ENCODE results near the gene FRAS1.
"Not testable (repeated sequence)": the region's sequence is repeated elsewhere in the genome, so short reads cannot be mapped to it uniquely, and the experiment has no call there.

Gene FRAS1, protein sequence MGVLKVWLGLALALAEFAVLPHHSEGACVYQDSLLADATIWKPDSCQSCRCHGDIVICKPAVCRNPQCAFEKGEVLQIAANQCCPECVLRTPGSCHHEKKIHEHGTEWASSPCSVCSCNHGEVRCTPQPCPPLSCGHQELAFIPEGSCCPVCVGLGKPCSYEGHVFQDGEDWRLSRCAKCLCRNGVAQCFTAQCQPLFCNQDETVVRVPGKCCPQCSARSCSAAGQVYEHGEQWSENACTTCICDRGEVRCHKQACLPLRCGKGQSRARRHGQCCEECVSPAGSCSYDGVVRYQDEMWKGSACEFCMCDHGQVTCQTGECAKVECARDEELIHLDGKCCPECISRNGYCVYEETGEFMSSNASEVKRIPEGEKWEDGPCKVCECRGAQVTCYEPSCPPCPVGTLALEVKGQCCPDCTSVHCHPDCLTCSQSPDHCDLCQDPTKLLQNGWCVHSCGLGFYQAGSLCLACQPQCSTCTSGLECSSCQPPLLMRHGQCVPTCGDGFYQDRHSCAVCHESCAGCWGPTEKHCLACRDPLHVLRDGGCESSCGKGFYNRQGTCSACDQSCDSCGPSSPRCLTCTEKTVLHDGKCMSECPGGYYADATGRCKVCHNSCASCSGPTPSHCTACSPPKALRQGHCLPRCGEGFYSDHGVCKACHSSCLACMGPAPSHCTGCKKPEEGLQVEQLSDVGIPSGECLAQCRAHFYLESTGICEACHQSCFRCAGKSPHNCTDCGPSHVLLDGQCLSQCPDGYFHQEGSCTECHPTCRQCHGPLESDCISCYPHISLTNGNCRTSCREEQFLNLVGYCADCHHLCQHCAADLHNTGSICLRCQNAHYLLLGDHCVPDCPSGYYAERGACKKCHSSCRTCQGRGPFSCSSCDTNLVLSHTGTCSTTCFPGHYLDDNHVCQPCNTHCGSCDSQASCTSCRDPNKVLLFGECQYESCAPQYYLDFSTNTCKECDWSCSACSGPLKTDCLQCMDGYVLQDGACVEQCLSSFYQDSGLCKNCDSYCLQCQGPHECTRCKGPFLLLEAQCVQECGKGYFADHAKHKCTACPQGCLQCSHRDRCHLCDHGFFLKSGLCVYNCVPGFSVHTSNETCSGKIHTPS (N-terminal part only)

DNA sequence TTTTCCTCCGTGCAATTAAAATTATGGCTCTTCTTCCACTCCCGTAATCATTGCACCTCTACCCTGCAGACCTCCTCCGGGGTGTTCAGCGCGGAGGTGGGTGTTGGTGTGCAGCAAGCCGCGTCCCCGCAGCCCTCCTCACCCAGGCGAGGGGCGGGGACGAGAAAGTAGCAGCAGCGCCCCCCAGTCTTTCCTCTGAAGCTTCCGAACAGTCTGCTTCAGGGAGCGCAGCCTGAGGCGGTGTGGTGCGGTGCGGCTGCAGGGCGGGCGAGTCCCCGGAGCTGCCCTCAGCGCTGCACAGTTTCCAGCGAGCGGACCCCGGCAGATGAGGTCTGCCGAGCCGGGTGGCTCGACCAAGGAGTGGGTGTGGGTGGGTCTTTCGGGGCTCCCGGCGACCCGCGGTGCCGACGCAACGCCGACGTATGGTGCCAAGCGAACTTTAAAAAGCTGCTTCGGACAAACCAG is at the start of gene FRAS1:
Gene FRAS1 (plus strand): TSS at position 189 of the 465 bp plus-strand sequence. CDS start 687 bp downstream, outside the sequence.
- DNase-seq (ENCODE audit: low read depth) = no peak

DNA sequence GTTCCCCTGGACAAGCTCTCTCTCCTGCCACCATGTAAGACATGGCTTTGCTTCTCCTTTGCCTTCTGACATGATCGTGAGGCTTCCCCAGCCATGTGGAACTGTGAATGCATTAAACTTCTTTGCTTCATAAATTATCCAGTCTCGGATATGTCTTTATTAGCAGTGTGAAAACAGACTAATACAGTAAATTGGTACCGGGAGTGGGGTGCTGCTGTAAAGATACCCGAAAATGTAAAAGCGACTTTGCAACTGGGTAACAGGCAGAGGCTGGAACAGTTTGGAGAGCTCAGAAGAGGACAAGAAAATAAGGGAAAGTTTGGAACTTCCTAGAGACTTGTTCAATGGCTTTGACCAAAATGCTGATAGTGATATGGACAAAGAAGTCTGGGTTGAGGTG is 46.1 kb upstream of the FRAS1 start:
- not testable (repeated sequence) for DNase-seq (ENCODE audit: low read depth)

DNA sequence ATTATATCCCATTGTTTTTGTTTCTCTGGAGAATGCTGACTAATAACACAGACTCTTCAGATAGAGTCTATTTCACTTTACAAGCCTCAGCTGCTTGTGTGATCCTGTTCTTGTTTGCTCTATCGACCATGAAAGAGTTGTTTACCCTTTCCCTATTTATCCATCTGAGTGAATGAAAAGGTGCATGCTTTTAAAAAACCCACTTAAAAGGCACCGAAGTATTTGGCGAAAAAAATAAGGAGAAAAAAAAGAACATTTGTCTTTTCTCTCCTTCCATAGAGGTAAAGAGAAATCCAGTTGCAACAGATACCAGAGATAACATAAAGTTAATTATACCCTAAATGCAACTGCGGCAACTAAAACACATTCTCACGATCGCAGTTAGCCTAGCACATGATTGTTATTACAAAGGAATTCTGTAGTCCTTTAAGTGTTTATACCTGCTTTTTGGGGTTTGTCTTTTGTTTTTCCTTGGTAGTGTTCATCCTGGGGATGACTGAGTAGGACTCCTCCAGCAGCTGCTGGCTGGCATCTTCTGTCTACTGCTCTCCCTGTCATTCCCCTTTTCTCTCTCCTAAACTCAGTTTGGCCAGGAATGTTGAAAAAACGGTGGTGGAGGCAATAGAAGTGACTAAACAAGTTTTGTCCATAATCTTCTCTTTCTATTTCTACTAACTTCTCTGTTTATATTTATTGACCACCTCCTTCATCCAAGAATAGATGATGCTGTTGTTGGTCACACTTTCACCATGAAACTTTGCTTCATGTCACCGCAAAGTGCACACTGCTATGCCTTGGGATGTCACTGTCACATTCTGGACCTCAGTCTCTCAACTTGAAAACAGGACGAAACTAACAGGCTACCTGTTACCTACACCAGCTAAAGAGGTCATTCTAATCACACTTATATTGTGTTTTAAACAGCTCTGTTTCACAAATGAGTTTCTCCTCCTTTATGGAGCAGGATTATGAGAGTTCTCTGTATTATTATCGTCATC is 41.9 kb upstream of the FRAS1 start:
- no peak for DNase-seq (ENCODE audit: low read depth)

DNA sequence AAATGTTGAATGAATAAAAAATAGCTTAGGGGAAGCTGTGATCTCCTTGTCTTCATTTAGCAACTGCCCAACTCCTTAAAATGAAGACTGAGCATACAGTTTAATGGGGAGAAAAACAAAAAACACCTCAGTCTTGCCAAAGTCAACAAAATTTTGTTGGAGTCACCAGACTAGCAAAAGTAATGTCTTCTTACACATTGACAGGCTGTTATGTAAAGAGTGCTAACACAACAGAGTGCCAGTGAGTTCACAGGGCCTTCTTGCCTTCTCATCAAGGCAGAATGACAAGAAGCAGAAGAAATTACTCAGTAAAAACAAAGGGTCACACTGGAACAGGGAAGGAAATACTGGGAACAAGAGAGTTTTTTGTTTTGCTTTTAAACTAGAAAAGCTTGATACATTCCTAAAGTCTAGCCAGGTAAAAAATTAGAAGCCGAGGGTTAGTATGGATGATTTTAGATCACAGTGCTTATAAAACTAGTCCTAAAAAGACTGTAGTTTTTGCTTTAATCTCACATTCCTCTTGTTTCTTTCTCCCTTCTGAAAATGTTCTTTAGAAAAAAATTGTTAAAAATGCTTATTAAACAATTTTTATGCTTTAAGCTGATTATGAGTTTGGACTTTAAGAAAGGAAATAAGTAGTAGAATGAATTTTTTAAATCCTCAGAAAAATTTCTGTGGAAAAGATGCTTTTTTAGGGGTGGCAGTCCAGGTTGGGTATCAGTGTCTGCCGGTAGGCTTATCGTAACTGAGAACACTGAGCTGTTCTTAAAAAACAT is 38.7 kb upstream of the FRAS1 start:
- DNase-seq (ENCODE audit: low read depth) = no peak

DNA sequence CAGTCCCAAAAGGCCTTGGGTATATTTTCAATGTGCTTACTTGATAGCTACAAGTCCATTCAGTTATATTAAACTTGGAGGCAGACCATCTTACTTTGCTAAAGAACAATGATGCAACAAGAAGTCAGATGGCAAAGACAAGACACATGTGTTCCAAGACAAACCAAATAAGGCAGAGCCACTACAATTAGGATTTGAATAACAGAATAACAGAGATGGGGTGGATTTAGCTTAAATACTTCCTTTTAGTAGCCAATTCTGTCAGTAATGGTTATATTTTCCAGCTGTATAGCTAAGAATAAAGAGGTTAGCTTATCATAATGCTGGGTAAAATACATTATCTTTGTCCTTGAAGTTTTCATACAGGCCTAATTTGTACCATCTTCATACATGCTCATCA is 37.7 kb upstream of the FRAS1 start:
- DNase-seq (ENCODE audit: low read depth) = no peak

DNA sequence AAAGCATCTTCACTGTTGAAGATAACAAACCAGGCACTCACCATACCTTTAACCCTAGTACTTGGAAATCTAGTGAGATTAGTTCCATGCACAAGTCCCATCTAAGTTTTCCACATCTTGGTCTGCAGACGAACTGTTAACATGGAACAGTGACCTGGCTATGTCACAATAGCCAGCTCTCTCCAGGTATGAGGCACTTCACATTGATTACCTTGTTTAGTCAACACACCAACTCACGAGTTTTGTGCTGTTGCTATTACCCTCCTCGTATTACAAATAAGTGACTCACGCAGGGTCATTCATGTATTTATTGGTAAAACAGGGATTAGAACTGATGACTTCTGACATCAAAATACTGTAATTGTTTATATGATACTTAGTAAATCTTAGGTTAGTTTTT is 36.4 kb upstream of the FRAS1 start:
- no peak for DNase-seq (ENCODE audit: low read depth)

DNA sequence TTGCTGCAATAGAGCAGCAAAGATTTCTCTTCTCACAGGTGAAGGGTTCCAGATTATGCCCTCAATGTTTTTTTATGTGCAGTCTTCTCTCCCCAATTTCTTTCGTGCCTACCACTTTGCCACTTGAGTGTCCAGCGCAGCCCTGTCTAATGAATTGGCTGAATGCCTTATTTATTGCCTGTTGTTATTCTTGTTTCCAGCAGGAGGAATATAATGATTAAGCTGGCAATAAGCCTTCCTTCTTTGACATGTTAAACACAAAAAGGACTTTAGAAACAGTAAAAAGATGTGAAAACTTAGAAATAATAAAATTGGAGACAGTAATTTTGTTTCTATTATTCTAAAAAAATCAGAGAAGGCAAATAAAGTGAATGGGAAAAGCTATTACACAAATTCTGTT is 34.6 kb upstream of the FRAS1 start:
- DNase-seq (ENCODE audit: low read depth) = no peak

DNA sequence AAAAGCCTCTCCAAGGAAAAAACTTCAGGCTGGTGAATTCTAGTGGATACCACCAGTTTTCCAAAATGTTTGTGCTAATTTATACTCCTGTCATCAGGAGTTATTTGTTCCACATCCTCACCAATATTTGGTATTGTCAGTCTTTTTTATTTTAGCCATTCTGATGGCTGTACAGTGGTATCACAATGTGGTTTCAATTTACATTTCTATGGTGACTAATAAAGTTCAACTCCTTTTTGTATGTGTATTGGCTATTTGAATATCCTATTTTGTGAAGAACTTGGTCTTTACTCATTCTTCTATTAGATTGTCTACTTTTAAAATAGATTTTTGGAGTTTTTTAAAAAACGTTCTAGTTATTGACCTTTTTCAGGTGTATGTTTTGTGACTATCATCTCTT is 33.0 kb upstream of the FRAS1 start:
- no peak for DNase-seq (ENCODE audit: low read depth)

DNA sequence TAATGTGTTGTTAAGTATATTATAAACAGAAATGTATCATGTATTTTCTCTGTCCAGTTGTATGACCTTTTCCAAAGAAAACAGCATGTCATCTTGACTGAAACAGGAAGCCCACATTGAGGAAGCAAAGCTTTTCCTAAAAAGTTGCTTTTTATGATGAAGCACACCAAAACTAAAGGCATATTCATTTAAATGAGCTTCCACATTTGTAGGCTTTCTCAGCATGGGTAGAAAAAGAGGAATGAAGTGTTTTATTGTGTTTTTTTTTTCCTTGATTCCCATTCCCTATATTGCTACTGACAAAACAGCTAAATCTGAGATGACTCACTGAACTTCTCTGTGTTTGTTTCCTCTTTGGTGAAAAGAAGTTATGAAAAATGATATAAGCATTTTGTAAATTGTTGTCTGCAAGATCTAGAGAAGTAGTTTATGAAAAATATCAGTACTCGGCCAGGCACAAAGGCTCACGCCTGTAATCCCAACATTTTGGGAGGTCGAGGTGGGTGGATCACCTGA is 32.5 kb upstream of the FRAS1 start:
- no peak for DNase-seq (ENCODE audit: low read depth)

DNA sequence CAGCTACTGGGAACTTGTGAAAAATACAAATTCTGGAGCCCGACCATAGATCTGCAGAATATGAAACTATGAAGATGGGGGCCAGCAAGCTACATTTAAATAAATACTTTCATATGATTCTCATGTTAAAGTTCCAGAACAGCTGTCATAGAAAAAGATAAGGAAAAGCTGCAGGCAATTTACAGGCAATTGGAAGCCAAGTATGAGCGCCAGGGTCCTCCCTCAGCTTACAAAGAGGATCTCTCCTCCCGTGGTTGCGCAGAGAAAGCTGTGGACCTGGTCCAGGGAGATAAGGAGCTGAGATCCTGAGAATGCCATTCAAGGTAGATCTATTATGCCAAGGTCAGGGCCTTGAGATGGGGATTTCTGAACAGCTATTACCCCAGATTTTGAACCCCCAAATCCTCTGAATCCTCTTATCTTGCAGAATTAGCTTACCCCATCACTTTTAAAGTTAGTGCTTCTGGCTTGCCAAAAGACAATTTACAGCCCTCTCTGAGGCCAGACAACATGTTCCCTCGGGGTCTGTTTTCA is 25.6 kb upstream of the FRAS1 start:
- no peak for DNase-seq (ENCODE audit: low read depth)

DNA sequence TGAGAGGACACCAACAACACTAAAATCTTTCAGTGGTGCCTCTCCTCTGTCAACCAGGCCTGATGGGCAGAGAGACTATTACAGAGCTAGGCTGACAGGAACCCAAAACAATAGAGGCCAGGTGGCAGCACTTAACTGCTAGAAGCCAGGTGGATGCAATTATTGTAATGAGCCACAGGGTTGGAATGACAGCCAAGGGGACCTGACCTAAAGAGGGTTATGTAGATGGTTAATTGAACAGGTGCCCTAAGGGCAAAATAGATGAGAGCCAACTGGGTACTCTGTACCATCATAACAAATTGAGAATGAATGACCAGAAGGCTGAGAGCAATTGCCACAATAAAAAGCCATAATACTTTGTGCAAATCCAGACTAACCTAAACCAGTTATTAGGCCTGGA is 24.7 kb upstream of the FRAS1 start:
- DNase-seq (ENCODE audit: low read depth) = no peak

DNA sequence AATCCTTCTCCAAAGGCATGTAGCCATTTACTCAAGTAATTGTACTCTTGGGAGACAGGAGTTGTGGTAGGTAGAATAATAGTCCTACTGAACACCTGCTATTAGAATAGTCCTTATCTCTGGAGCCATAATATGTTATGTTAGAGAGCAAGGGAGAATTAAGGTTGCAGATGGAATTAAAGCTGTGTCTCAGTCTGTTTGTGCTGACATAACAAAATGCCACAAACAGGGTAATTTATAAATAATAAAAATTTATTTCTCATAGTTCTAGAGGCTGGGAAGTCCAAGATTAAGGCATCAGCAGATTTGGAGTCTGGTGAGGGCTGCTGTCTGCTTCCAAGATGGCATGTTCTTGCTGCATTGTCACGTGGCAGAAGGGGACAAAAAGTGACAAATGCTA is 24.2 kb upstream of the FRAS1 start:
- no peak for DNase-seq (ENCODE audit: low read depth)

DNA sequence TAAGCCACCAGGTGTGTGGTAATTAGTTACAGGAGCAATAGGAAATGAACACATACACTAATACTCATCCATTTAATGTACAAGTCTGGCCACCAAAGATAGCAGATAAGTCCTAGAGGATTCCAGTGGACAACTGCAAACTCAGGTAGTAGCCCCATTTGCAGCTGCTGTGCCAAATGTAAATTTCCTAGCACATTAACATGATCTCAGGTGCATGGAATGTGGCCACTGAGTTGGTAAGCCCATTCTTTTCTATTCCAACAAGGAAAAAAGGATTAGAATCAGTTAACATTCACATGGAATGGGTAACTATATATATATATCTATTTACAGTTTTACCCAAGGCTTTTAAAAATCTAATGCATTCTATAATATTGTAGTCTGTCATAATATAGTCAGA is 23.3 kb upstream of the FRAS1 start:
- no peak for DNase-seq (ENCODE audit: low read depth)

DNA sequence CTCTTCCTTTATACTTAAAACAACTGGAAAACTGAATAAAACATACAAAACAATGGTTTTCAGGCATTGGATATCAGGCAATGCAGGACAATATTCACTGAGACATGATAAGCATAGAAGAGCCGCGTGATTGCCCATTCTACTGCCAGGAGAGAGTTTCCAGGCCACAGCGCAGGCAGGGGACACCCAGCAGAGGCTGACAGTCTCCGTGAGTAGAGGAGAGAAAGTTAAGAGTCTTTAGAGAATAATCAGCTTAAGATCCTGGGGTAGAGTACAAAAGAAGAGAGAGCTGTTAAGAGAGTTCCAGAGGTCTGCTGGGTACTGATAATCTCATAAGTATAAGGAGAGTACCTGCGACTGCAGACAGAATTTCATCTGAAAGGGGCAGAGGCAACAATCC is 18.4 kb upstream of the FRAS1 start:
- DNase-seq (ENCODE audit: low read depth) = no peak

DNA sequence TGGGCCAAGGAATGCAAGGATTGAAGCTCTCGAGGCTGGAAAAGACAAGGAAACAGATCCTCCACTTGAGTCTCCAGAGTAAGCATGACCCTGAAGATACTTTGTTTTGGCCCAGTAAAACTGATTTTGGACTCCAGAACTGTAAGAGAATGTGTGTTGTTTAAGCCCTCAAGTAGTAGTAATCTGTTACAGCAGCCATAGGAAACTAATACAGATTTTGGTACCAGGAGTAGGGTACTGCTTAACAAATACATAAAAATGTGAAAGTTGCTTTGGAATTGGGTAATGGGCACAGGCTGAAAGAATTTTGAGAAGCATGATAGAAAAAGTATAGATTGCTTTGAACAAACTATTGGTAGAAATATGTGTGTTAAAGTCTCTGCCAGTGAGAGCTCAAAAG is 17.4 kb upstream of the FRAS1 start:
- no peak for DNase-seq (ENCODE audit: low read depth)

DNA sequence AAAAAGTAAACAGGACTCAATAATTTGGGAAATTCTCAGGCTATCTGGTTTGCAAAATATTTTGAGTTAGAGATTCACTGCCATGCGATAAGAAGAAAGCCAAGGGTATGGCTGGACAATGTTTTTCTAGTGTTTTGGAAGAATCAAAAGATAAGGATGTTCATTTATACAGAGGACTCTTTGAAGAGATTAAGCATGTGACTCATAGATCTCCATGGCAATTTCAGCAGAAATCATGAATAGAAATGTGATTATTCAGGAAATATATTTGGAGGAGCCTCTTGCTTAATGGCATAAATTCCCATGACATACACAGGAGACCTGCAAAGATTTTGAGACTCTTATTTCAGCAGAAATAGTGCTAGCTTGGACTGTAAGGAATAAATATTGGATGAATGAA is 16.7 kb upstream of the FRAS1 start:
- no peak for DNase-seq (ENCODE audit: low read depth)

DNA sequence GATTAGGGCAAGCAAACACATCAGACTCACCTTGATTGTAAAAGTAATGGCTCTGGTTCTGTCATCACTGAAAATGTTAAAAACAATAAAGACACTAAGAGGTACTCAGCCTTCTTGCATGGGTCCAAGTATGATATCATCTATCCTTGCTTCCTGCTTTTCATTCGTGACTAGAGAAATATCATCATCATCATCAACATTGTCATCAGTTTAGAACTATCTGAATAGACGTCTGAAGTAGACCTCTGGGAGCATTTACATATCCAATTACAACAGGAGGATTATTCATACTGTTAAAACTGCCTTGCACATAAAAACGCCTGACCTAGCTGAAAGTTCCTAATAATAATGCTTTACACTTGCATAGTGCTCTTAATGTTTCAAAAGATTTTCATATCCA is 9.8 kb upstream of the FRAS1 start:
- DNase-seq (ENCODE audit: low read depth) = no peak

DNA sequence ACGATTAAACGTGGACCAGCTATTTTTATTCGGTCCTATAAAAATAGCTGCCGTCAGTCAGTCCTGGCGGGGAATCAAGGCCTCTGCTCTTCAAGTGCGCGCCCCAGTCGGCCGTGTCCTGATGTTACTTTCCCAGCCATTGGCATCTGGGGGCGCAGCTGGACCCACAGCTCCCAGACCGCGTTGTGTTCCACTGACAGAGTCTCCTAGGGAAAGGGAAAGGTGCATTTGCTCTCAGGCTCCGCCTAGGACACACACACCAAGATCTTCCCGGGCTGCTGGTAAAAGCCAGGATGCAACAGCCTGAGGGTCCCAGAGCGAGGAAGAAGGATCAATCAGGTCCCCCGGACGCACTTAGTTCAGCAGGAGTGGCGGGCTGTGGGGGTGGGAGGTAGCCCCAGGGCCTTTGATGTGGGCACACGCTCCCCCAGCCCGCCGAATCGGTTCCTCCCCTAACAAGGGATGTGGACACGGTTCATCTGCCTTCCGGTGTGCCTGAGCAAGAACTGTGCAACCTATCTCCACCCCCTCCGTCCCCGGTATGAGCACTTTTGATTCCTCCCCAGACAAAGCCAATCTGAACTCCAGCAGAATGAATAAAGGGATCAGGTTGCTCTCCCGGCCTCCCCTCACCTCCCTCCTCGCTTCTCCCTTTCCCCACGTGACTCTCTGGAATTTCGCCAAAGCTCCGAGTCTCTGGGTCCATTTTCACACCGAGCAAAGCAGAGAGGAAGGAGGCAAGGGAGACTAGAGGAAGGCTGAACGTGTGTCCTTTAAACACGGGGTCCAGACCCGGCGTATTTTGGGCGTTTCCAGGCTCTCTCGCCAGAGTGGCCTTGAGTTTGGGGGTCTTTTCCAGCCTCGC is 626 bp upstream of the FRAS1 start:
- no peak for DNase-seq (ENCODE audit: low read depth)
